HCT116 (cell line): Measurements from ENCODE around the gene WNT2. TPM values are rescaled to one million over a fixed set of nuclear protein-coding genes. Genes with fewer than 3 reads are reported as not detected.

Experiments used
- ATAC-seq: fragments of 200-7000 bp; cut with Tn5 transposase; 2 replicates; pipeline ENCODE4 v1.9.1; 2020; ENCODE audit warnings: mild to moderate bottlenecking, moderate library complexity
- BruUV-seq: library from RNA; stranded (reverse); fragments of 400-500 nt; replicated peaks from 2 replicates; lab custom pipeline; 2021; lab: Mats Ljungman, UMichigan
- CTCF ChIA-PET: fragments of 300-600 bp; sonication (Branson Sonifier 250); formaldehyde crosslinking; loops from one replicate; lab custom pipeline; 2021; ENCODE audit warnings: antibody characterized with exemption; lab: Charles Lee
- POLR2A ChIA-PET: fragments of 300-600, 350-600 bp; sonication (Branson Sonifier 250); formaldehyde crosslinking; loops from one replicate; lab custom pipeline; 2021; ENCODE audit warnings: antibody characterized with exemption; lab: Charles Lee
- RAD21 ChIA-PET, 2 experiments: fragments of 300-600 bp; sonication (Branson Sonifier 250); formaldehyde crosslinking; loops; one replicate each; lab custom pipeline; 2023; ENCODE audit warnings: low total read pairs in 2 of 2; ENCODE audit not compliant: uncharacterized antibody in 2 of 2, unreplicated experiment in 2 of 2, low non-redundant PET in 1 of 2; lab: Charles Lee
- DNase-seq: peaks from one replicate; pipeline ENCODE4 v3.0.0-alpha.2; 2010; ENCODE audit warnings: low read depth, low spot score
- H2AFZ ChIP-seq: fragments of 200-600 bp; shearing (Covaris generic), sonication (generic); 2 replicates; pipeline ENCODE4 v1.6.1; 2017; ENCODE audit warnings: low read depth, mixed run types, mixed read lengths, antibody characterized with exemption, low read length; ENCODE audit not compliant: poor library complexity, severe bottlenecking
- H3K27ac ChIP-seq: 2 replicates; pipeline ENCODE4 v1.5.1; 2012; ENCODE audit warnings: low read depth, low read length
- H3K27me3 ChIP-seq: fragments of 200-600 bp; sonication (generic); 2 replicates; pipeline ENCODE4 v1.6.1; 2016; ENCODE audit warnings: mixed run types, low read length, mixed read lengths; ENCODE audit not compliant: insufficient read depth
- H3K36me3 ChIP-seq, 2 experiments: fragments of 200-500 bp in 1 of 2; fragments of 200-600 bp in 1 of 2; sonication (Bioruptor generic) in 1 of 2; sonication (generic) in 1 of 2; 2 replicates each; pipeline versions ENCODE4 v1.5.1 to v1.6.1; 2014 to 2016; ENCODE audit warnings: low read length in 2 of 2, inconsistent platforms in 1 of 2, mixed read lengths in 1 of 2, mixed run types in 1 of 2; ENCODE audit not compliant: insufficient read depth in 2 of 2, control insufficient read depth in 1 of 2
- H3K4me1 ChIP-seq, 2 experiments: fragments of 200-600 bp in 1 of 2; sonication (generic) in 1 of 2; 2 replicates each; pipeline versions ENCODE4 v1.5.1 to v1.6.1; 2012 to 2017; ENCODE audit warnings: low read length in 2 of 2, inconsistent platforms in 1 of 2, mild to moderate bottlenecking in 1 of 2, mixed read lengths in 1 of 2, mixed run types in 1 of 2, moderate library complexity in 1 of 2; ENCODE audit not compliant: insufficient read depth in 2 of 2, control insufficient read depth in 1 of 2
- H3K4me2 ChIP-seq: fragments of 200-600 bp; sonication (generic); 2 replicates; pipeline ENCODE4 v1.6.1; 2017; ENCODE audit warnings: mixed run types, low read length, mixed read lengths
- H3K4me3 ChIP-seq, 2 experiments: fragments of 200-600 bp in 1 of 2; sonication (generic) in 1 of 2; replicated peaks in 1 of 2; 2 replicates each; pipeline ENCODE4 v1.5.1; 2011 to 2016; ENCODE audit warnings: low read length in 2 of 2, control low read depth in 1 of 2, low read depth in 1 of 2, mild to moderate bottlenecking in 1 of 2, mixed read lengths in 1 of 2, mixed run types in 1 of 2
- H3K79me2 ChIP-seq: fragments of 200-600 bp; sonication (generic); 2 replicates; pipeline ENCODE4 v1.6.1; 2017; ENCODE audit warnings: mild to moderate bottlenecking, mixed run types, low read length, moderate library complexity, mixed read lengths; ENCODE audit not compliant: insufficient read depth
- H3K9ac ChIP-seq: fragments of 200-600 bp; sonication (generic); 2 replicates; pipeline ENCODE4 v1.6.1; 2016; ENCODE audit warnings: low read length, mixed read lengths
- H3K9me2 ChIP-seq: fragments of 200-600 bp; sonication (generic), shearing (Covaris generic); 2 replicates; pipeline ENCODE4 v1.6.1; 2017; ENCODE audit warnings: mixed run types, mild to moderate bottlenecking, moderate library complexity; ENCODE audit not compliant: insufficient read depth
- H3K9me3 ChIP-seq, 2 experiments: fragments of 200-500 bp in 1 of 2; fragments of 200-600 bp in 1 of 2; sonication (Bioruptor generic) in 1 of 2; sonication (generic) in 1 of 2; 2 replicates each; pipeline ENCODE4 v1.6.1; 2014 to 2017; ENCODE audit warnings: low read length in 2 of 2, mixed read lengths in 2 of 2, inconsistent platforms in 1 of 2, low read depth in 1 of 2, mild to moderate bottlenecking in 1 of 2, mixed run types in 1 of 2, moderate library complexity in 1 of 2; ENCODE audit not compliant: control insufficient read depth in 1 of 2, insufficient read depth in 1 of 2
- H4K20me1 ChIP-seq: fragments of 200-600 bp; sonication (generic), shearing (Covaris generic); 2 replicates; pipeline ENCODE4 v1.6.1; 2017; ENCODE audit warnings: mixed run types, mild to moderate bottlenecking, moderate library complexity; ENCODE audit not compliant: insufficient read depth
- ATF3 ChIP-seq: IDR thresholded peaks from 2 replicates; pipeline ENCODE4 v1.6.1; 2012
- CBX3 ChIP-seq: IDR thresholded peaks from 2 replicates; pipeline ENCODE4 v1.6.1; 2012; ENCODE audit warnings: low read depth
- CEBPB ChIP-seq: IDR thresholded peaks from 2 replicates; pipeline ENCODE4 v1.6.1; 2012; ENCODE audit warnings: low read depth
- EGR1 ChIP-seq: IDR thresholded peaks from 2 replicates; pipeline ENCODE4 v1.6.1; 2012; ENCODE audit warnings: low read depth
- EZH2 ChIP-seq: fragments of 200-600 bp; sonication (generic); IDR thresholded peaks from 2 replicates; pipeline ENCODE4 v1.6.1; 2017; ENCODE audit warnings: antibody characterized with exemption, mixed run types
- EZH2phosphoT487 ChIP-seq: fragments of 200-600 bp; IDR thresholded peaks from 2 replicates; pipeline ENCODE4 v1.6.1; 2018; ENCODE audit warnings: antibody characterized with exemption, borderline replicate concordance
- FOSL1 ChIP-seq: IDR thresholded peaks from 2 replicates; pipeline ENCODE4 v1.6.1; 2012; ENCODE audit warnings: low read depth
- JUND ChIP-seq: IDR thresholded peaks from 2 replicates; pipeline ENCODE4 v1.6.1; 2012
- MAX ChIP-seq: IDR thresholded peaks from 2 replicates; pipeline ENCODE4 v1.6.1; 2012
- POLR2AphosphoS5 ChIP-seq: IDR thresholded peaks from 2 replicates; pipeline ENCODE4 v1.6.1; 2011; ENCODE audit warnings: mild to moderate bottlenecking, low read depth, low read length, moderate library complexity
- SIN3A ChIP-seq: IDR thresholded peaks from 2 replicates; pipeline ENCODE4 v1.6.1; 2012; ENCODE audit warnings: low read depth
- SP1 ChIP-seq: IDR thresholded peaks from 2 replicates; pipeline ENCODE4 v1.6.1; 2012; ENCODE audit warnings: low read depth
- SRF ChIP-seq: IDR thresholded peaks from 2 replicates; pipeline ENCODE4 v1.6.1; 2012; ENCODE audit warnings: low read depth
- TCF7L2 ChIP-seq: IDR thresholded peaks from 2 replicates; pipeline ENCODE4 v1.7.0; 2011; ENCODE audit warnings: borderline replicate concordance, inconsistent platforms; ENCODE audit not compliant: insufficient read depth, insufficient read length; ENCODE audit errors: extremely low read depth
- YY1 ChIP-seq: IDR thresholded peaks from 2 replicates; pipeline ENCODE4 v1.6.1; 2011; ENCODE audit warnings: low read length, low read depth, moderate library complexity, mild to moderate bottlenecking; ENCODE audit not compliant: insufficient replicate concordance; ENCODE audit errors: extremely low read depth
- ZBTB33 ChIP-seq: IDR thresholded peaks from 2 replicates; pipeline ENCODE4 v1.6.1; 2011; ENCODE audit warnings: mild to moderate bottlenecking, low read length, moderate library complexity; ENCODE audit not compliant: insufficient replicate concordance; ENCODE audit errors: extremely low read depth
- ZFX ChIP-seq: fragments of 450-650 bp; IDR thresholded peaks from 2 replicates; pipeline ENCODE4 v1.6.1; 2017
- intact Hi-C: fragments of 100-400 bp; cut with micrococcal nuclease; formaldehyde crosslinking; loops from 2 replicates; pipeline ENCODE4 v1.10.0; 2022
- total RNA-seq: library from RNA; stranded (reverse); gene quantifications from one replicate; pipeline ENCODE4 v1.2.1, GENCODE V29; 2021; ENCODE audit not compliant: unreplicated experiment

The WNT2 gene
- total RNA-seq, 1 experiment from 2014 or later, result 0.12 TPM

GRCh38 chr7:117229350-117229749, 93.5 kb downstream of the WNT2 start:
- Histone ChIP-seq H3K36me3 (no peaks in the 10 kb centered on the region), H3K79me2 (no peaks in the 10 kb centered on the region), H3K27ac (no peak overlapping the region)
- TF ChIP-seq ZFX (no peak), EZH2phosphoT487 (no peak), SRF (no peak), EGR1 (no peak), SP1 (no peak), YY1 (no peak), SIN3A (no peak), CBX3 (no peak), TCF7L2 (no peak), MAX (no peak), FOSL1 (no peak), ATF3 (no peak), JUND (no peak), POLR2AphosphoS5 (no peak), CEBPB (no peak), ZBTB33 (no peak), EZH2 (no peak)
- TF ChIP-seq, all 23 proteins: peak for 0
- H3K9me3 ChIP-seq, result no peaks in the 10 kb centered on the region
- no peak overlapping the region for H3K4me2 ChIP-seq
- ATAC-seq (no peak), DNase-seq (no peak)
- H3K9ac ChIP-seq, result no peak overlapping the region
- no peaks in the 10 kb centered on the region for H4K20me1 ChIP-seq
- no peaks in the 10 kb centered on the region for H3K4me1 ChIP-seq
- no peak overlapping the region for H2AFZ ChIP-seq
- no peaks in the 10 kb centered on the region for H3K27me3 ChIP-seq
- intact Hi-C loops, result no loop called here
- CTCF ChIA-PET, result no interaction called here
- H3K4me3 ChIP-seq, result no peak overlapping the region
- H3K9me2 ChIP-seq, result no peaks in the 10 kb centered on the region
- RAD21 ChIA-PET, result no interaction called here
- BruUV-seq, result no TSS peak
- POLR2A ChIA-PET, result no interaction called here
